Measurements from ENCODE around the gene NLRC5.

DNA sequence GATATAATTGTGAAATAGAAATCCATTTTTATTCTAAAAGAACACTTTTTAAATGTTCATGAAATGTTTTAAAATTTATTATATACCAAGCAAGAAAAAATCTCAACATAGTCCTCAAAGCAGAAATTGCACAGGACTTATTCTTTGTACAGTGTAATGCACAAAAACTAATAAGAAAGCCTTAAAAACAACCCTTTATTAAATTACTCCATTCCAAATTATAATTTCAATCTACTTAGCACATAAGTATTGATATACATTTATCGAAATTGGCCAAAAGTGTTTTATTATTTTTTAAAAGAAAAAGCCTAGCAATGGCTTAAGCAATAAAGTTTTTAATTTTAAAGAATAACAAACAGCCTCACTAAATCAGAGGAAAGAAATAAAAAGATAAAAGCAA lies 19.1 kb downstream of the NLRC5 start:
- no peak for TF ChIP-seq POLR2A (IDR thresholded peaks at IDR 0.05)
- TF ChIP-seq, protein P1, sequence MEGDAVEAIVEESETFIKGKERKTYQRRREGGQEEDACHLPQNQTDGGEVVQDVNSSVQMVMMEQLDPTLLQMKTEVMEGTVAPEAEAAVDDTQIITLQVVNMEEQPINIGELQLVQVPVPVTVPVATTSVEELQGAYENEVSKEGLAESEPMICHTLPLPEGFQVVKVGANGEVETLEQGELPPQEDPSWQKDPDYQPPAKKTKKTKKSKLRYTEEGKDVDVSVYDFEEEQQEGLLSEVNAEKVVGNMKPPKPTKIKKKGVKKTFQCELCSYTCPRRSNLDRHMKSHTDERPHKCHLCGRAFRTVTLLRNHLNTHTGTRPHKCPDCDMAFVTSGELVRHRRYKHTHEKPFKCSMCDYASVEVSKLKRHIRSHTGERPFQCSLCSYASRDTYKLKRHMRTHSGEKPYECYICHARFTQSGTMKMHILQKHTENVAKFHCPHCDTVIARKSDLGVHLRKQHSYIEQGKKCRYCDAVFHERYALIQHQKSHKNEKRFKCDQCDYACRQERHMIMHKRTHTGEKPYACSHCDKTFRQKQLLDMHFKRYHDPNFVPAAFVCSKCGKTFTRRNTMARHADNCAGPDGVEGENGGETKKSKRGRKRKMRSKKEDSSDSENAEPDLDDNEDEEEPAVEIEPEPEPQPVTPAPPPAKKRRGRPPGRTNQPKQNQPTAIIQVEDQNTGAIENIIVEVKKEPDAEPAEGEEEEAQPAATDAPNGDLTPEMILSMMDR (IDR thresholded peaks at IDR 0.05), result no peak

Measured in body of pancreas (tissue), 4 donors.